ENCODE data around the gene GNG14.

GRCh38 chr19:12657966-12658365 is 29.8 kb upstream of the GNG14 start:
- TF ChIP-seq CTCF (IDR thresholded peaks at IDR 0.05 in 2 of 3, conservative IDR thresholded peaks at IDR 0.05 in 1 of 3; ENCODE audit: control insufficient read depth in 2 of 3, extremely low read depth in 1 of 3, insufficient read depth in 1 of 3, low read depth in 3 of 3, low read length in 3 of 3) (no peak), ZNF274 (IDR thresholded peaks at IDR 0.05; ENCODE audit: insufficient read depth, insufficient read length) (no peak), SREBF2 (IDR thresholded peaks at IDR 0.05; ENCODE audit: low read length) (no peak), CEBPZ (IDR thresholded peaks at IDR 0.05; ENCODE audit: low read depth, low read length) (no peak), CEBPB (IDR thresholded peaks at IDR 0.05; ENCODE audit: borderline replicate concordance in 1 of 2, low read depth in 2 of 2, low read length in 2 of 2) (no peak), E2F4 (IDR thresholded peaks at IDR 0.05; ENCODE audit: low read depth, low read length) (no peak), CHD2 (IDR thresholded peaks at IDR 0.05; ENCODE audit: borderline replicate concordance, low read depth, low read length) (no peak), FOS (IDR thresholded peaks at IDR 0.05; ENCODE audit: borderline replicate concordance, extremely low read depth, insufficient read length) (no peak), POLR2A (IDR thresholded peaks at IDR 0.05; ENCODE audit: low read depth, low read length) (no peak), EZH2 (IDR thresholded peaks at IDR 0.05; ENCODE audit: borderline replicate concordance, control insufficient read depth, low read depth, low read length) (no peak), ZZZ3 (IDR thresholded peaks at IDR 0.05; ENCODE audit: control insufficient read depth, insufficient read length, low read depth) (no peak), HCFC1 (IDR thresholded peaks at IDR 0.05; ENCODE audit: low read length) (no peak), MTA2 (IDR thresholded peaks at IDR 0.05; ENCODE audit: low read depth) (no peak)
- TF ChIP-seq, protein P1, sequence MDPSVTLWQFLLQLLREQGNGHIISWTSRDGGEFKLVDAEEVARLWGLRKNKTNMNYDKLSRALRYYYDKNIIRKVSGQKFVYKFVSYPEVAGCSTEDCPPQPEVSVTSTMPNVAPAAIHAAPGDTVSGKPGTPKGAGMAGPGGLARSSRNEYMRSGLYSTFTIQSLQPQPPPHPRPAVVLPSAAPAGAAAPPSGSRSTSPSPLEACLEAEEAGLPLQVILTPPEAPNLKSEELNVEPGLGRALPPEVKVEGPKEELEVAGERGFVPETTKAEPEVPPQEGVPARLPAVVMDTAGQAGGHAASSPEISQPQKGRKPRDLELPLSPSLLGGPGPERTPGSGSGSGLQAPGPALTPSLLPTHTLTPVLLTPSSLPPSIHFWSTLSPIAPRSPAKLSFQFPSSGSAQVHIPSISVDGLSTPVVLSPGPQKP (IDR thresholded peaks at IDR 0.05; ENCODE audit: low read depth, low read length): no peak
